DOHH2 (cell line): ENCODE measurements around the gene GJA5.

Source experiments
- H3F3A ChIP-seq: fragments of 200-600 bp; sonication (generic), shearing (Covaris generic); 2 replicates; pipeline ENCODE4 v1.6.0; 2016; ENCODE audit warnings: antibody characterized with exemption, mild to moderate bottlenecking; ENCODE audit not compliant: control insufficient read depth, insufficient read depth
- H3K27ac ChIP-seq: fragments of 200-600 bp; sonication (generic); 2 replicates; pipeline ENCODE4 v1.5.1; 2014; ENCODE audit warnings: low read depth, mild to moderate bottlenecking, low read length, moderate library complexity
- H3K27me3 ChIP-seq: fragments of 200-600 bp; sonication (generic); 2 replicates; pipeline ENCODE4 v1.6.1; 2014; ENCODE audit warnings: mild to moderate bottlenecking, low read length, mixed read lengths; ENCODE audit not compliant: control insufficient read depth
- H3K36me3 ChIP-seq: fragments of 200-600 bp; sonication (generic); 2 replicates; pipeline ENCODE4 v1.6.1; 2014; ENCODE audit warnings: mild to moderate bottlenecking, low read length, moderate library complexity, mixed read lengths; ENCODE audit not compliant: control insufficient read depth
- H3K4me1 ChIP-seq: fragments of 200-600 bp; sonication (generic); 2 replicates; pipeline ENCODE4 v1.6.1; 2014; ENCODE audit warnings: mild to moderate bottlenecking, low read length, mixed read lengths; ENCODE audit not compliant: control insufficient read depth
- H3K4me2 ChIP-seq: fragments of 200-600 bp; sonication (generic); 2 replicates; pipeline ENCODE4 v1.6.0; 2014; ENCODE audit warnings: mild to moderate bottlenecking, low read length, moderate library complexity
- H3K4me3 ChIP-seq: fragments of 200-600 bp; sonication (generic); 2 replicates; pipeline ENCODE4 v1.5.1; 2014; ENCODE audit warnings: mild to moderate bottlenecking, low read length, mixed read lengths
- H3K79me2 ChIP-seq: fragments of 200-600 bp; sonication (generic); 2 replicates; pipeline ENCODE4 v1.6.1; 2014; ENCODE audit warnings: mild to moderate bottlenecking, low read length, mixed read lengths; ENCODE audit not compliant: control insufficient read depth
- H3K9me2 ChIP-seq: fragments of 200-600 bp; sonication (generic); replicated peaks from 2 replicates; pipeline ENCODE4 v1.6.1; 2014; ENCODE audit warnings: mild to moderate bottlenecking, low read length, mixed read lengths; ENCODE audit not compliant: control insufficient read depth
- H3K9me3 ChIP-seq: fragments of 200-600 bp; sonication (generic); 2 replicates; pipeline ENCODE4 v1.6.1; 2014; ENCODE audit warnings: antibody characterized with exemption, low read length, mixed read lengths; ENCODE audit not compliant: control insufficient read depth, insufficient read depth
- H4K20me1 ChIP-seq: fragments of 200-600 bp; sonication (generic); 2 replicates; pipeline ENCODE4 v1.6.0; 2014; ENCODE audit warnings: low read depth, mild to moderate bottlenecking, antibody characterized with exemption, low read length, moderate library complexity; ENCODE audit not compliant: control insufficient read depth, insufficient read depth
- CTCF ChIP-seq: fragments of 200-600 bp; sonication (generic); IDR thresholded peaks from one replicate; pipeline ENCODE4 v1.5.1; 2014; ENCODE audit warnings: antibody characterized with exemption, mild to moderate bottlenecking, low read depth, low read length; ENCODE audit not compliant: poor library complexity, severe bottlenecking
- EZH2phosphoT487 ChIP-seq: fragments of 200-600 bp; sonication (generic); IDR thresholded peaks from 2 replicates; pipeline ENCODE4 v1.6.1; 2017; ENCODE audit warnings: borderline replicate concordance, mild to moderate bottlenecking, antibody characterized with exemption, low read length, moderate library complexity, mixed read lengths

Gene GJA5

GRCh38 chr1:147781056-147781471 is 20.7 kb upstream of the GJA5 start:
- Histone ChIP-seq H3K4me2 (no peak overlapping the region), H3K27ac (no peak overlapping the region), H3K36me3 (no peaks in the 10 kb centered on the region), H3K4me1 (no peaks in the 10 kb centered on the region), H4K20me1 (no peaks in the 10 kb centered on the region), H3K27me3 (peaks cover 5% of the 10 kb centered on the region; the same call in 1 of the 2 replicates), H3K9me3 (no peaks in the 10 kb centered on the region), H3F3A (no peaks in the 10 kb centered on the region), H3K4me3 (no peak overlapping the region), H3K79me2 (no peaks in the 10 kb centered on the region), H3K9me2 (no peaks in the 10 kb centered on the region)
- TF ChIP-seq EZH2phosphoT487 (no peak), CTCF (no peak)

GRCh38 chr1:147777694-147778093 is 17.3 kb upstream of the GJA5 start:
- Histone ChIP-seq H4K20me1 (no peaks in the 10 kb centered on the region), H3K79me2 (no peaks in the 10 kb centered on the region), H3K4me1 (no peaks in the 10 kb centered on the region), H3K9me2 (no peaks in the 10 kb centered on the region), H3K27me3 (no peaks in the 10 kb centered on the region; the same call in 1 of the 2 replicates), H3K9me3 (no peaks in the 10 kb centered on the region), H3K4me2 (no peak overlapping the region), H3K36me3 (no peaks in the 10 kb centered on the region), H3K4me3 (no peak overlapping the region), H3K27ac (no peak overlapping the region), H3F3A (no peaks in the 10 kb centered on the region)
- no peak for TF ChIP-seq EZH2phosphoT487
- TF ChIP-seq CTCF: no peak

- no peaks in the 10 kb centered on the region for H3K9me3 ChIP-seq
- no peaks in the 10 kb centered on the region for H3K9me2 ChIP-seq
- H3K4me2 ChIP-seq: no peak overlapping the region
- no peaks in the 10 kb centered on the region for H3F3A ChIP-seq
- H3K4me3 ChIP-seq: no peak overlapping the region
- no peaks in the 10 kb centered on the region for H4K20me1 ChIP-seq
- H3K4me1 ChIP-seq: no peaks in the 10 kb centered on the region
- H3K36me3 ChIP-seq: no peaks in the 10 kb centered on the region
- no peak overlapping the region for H3K27ac ChIP-seq
- H3K27me3 ChIP-seq: peaks cover 7% of the 10 kb centered on the region; the same call in 1 of the 2 replicates
- TF ChIP-seq CTCF: no peak
- TF ChIP-seq EZH2phosphoT487: no peak
- no peaks in the 10 kb centered on the region for H3K79me2 ChIP-seq
Observed at GRCh38 chr1:147773215-147773715, 12.9 kb upstream of the GJA5 start.
